Activated gamma-delta T cell treated with Interleukin-2 at 50 U/mL for 16 hours (primary cell): ENCODE results near the gene RIC1.
"Not testable (repeated sequence)": the region's sequence is repeated elsewhere in the genome, so short reads cannot be mapped to it uniquely, and the experiment has no call there.

Experiments used
- DNase-seq: peaks from one replicate; pipeline ENCODE4 v3.0.0-alpha.2; 2020

RIC1 gene

GRCh38 chr9:5735072-5735471, 106.2 kb downstream of the RIC1 start:
- DNase-seq, result no peak

- DNase-seq, result no peak
Observed at GRCh38 chr9:5736563-5737346, 107.8 kb downstream of the RIC1 start.

- DNase-seq, result no peak
Observed at GRCh38 chr9:5743109-5743508, 114.2 kb downstream of the RIC1 start.

- DNase-seq, result no peak
Observed at GRCh38 chr9:5748438-5748837, 119.5 kb downstream of the RIC1 start.

DNA sequence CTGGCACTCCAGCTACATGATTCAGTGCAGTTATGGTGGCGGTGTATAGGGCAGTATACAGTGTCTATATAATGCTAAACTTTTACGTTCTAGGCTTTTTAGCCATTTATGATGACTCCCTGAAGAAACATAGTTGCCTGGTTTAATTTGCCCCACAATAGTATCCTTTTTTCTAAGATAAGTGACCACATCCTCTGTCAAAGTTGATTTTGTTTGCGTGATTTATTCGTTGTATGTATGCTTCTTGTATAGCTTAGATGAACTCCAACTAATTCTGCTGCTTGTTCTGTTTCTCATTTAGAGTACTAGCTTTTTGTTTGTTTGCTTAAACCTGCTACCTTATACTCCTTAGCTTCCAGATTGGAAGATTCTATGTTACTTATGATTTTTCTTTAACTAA, 120.4 kb downstream of the RIC1 start:
- no peak for DNase-seq

GRCh38 chr9:5750569-5750968, 121.7 kb downstream of the RIC1 start:
- no peak for DNase-seq

- no peak for DNase-seq
Observed at GRCh38 chr9:5756633-5757032, 127.7 kb downstream of the RIC1 start.

DNA sequence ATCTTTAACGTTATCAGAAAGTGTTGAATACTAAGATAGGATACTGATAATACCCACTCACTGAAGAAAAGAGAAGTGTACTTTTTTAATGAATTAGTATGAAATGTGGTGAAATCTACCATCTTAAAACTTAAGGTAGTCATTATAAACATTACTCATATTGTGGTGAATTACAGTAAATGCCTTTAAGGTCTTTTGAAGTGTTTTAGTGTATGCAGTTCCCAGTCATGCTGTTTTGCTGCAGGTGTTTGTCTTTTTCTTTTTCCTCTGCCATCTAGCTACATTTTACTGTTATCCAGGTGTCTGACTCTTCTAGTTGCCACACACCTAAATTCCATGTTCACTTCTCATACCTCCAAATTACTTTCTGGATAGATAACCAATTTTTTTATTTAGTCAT, 131.4 kb downstream of the RIC1 start:
- DNase-seq, result no peak

GRCh38 chr9:5762421-5762820, 133.5 kb downstream of the RIC1 start:
- DNase-seq, result no peak

- DNase-seq, result no peak
Observed at GRCh38 chr9:5764130-5764868, 135.4 kb downstream of the RIC1 start.

DNA sequence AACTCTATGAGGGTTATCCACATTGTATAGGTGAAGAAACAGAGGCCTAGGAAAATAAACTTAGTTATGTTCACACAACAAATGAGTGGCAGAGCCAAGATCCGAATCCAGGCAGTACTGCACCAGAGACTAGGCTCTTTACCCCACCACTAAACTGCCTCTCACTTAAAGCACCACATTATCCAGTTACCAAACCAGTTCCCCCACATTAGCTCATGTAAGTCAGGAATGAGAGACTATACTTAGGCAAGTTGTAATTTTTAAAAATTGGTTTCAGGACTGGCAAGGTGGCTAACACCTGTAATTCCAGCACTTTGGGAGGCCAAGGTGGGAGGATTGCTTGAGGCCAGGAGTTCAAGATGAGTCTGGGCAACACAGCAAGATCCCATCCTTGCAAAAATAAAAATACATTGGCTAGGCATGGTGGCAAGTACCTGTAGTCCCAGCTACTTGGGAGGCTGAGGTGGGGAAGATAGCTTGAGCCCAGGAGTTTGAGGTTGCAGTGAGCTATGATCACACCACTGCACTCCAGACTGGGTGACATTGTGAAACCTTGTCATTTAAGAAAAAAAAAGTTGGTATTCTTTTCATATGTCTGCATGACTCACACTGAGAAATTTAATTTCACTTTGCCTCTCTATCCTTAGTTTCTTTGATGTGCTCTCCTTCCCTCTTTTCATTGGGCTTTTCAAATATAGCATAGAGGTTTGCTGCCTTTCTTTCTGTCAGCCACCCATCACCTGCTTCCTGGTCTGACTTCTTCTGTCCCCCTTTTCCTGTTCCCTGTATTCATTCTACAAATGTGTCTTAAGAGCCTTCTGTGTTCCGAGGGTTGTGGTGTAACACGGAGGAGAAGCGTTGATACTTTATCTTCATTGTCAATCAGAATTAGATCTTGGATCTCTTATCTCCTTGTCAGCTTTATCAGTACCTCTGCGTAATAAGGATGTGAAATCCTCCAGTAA, 139.3 kb downstream of the RIC1 start:
- DNase-seq, result no peak

DNA sequence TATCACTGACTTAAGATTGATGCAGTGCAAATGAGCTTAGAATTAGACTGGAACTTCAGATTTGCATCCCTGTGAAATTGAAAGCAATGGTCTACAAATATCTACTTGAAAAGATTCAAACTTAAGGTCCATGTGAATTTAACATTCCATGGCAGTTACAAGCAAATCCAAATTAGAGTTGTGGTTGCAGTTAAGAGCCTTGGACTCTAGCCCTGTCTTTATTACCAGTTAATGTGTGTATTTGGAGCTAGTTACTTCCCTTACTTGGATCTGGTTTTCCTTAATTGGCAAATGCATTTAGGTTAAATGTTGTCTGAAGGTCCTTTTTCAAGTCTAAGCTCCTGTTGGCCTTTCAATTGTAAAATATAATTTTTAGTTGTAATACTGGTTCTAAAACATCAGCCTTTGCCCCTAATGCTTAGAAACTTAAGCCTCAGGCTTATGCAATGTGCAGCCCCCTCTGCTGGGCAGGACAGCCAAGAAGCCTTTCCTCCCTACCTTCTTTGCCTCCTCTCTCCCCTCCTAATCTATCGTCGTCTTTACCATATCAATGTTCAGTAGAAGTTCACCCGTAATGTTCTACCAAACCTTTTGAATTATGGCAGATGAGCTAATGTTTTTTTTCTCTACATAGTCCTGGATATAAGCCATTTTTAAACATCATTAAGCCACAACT, 144.6 kb downstream of the RIC1 start:
- DNase-seq, result no peak

DNA sequence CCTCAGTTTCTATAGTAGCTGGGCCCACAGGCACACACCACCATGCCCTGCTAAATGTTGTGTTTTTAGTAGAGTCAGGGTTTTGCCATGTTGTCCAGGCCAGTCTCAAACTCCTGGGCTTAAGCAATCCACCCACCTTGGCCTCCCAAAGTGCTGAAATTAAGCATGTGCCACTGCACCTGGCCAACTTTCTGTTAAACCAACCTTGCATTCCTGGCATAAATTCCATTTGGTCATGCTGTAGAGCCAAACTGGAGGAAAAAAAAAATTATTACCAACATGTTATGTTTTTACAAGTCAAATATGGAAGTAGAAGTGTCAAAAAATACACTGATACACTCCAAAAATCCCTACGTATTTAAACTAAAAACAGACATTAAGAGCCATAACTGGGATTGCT, 149.9 kb downstream of the RIC1 start:
- DNase-seq, result no peak

- not testable (repeated sequence) for DNase-seq
Observed at GRCh38 chr9:5779705-5780218, 150.9 kb downstream of the RIC1 start.

DNA sequence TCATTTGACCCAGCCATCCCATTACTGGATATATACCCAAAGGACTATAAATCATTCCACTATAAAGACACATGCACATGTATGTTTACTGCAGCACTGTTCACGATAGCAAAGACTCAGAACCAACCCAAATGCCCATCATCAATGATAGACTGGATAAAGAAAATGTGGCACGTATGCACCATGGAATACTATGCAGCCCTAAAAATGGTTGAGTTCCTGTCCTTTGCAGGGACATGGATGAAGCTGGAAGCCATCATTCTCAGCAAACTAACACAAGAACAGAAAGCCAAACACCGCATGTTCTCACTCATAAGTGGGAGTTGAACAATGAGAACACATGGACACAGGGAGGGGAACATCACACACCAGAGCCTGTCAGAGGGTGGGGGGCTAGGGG, 154.5 kb downstream of the RIC1 start:
- not testable (repeated sequence) for DNase-seq

GRCh38 chr9:5783982-5784381, 155.1 kb downstream of the RIC1 start:
- DNase-seq, result no peak

DNA sequence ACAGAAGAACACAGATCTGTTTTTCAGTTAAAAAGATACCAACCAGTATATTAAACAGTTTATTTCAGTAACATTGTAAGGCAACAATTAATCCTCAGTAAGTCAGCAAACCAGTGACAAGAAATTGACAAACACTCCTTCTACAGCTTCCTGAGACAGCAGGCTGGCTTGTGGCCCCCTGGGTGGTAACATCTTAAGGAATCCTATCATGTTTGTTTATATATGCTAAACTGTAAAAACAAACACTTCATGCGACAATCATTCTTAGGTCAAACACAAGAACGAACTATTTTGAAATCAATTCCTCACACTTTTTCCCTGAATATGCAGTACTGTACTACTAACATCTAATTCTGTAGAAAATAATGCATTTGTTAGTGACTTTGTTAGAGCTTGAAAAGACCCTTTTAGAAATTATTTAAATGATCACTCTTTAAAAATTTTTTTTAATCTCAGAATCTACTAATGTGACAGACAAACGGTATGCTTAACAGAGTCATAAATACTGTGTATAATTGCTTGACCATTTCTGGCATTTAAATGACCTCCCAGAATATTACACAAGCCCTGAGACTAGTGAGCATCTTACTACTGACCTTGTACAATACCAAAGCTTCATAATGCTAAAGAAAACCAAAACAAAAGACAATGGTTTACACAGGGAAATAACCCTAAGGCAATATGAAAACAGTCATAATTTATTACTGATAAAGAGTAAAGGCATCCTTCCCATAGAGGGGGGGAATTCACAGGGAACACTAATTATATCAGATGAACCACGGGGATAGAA, 155.8 kb downstream of the RIC1 start:
- no peak for DNase-seq

DNA sequence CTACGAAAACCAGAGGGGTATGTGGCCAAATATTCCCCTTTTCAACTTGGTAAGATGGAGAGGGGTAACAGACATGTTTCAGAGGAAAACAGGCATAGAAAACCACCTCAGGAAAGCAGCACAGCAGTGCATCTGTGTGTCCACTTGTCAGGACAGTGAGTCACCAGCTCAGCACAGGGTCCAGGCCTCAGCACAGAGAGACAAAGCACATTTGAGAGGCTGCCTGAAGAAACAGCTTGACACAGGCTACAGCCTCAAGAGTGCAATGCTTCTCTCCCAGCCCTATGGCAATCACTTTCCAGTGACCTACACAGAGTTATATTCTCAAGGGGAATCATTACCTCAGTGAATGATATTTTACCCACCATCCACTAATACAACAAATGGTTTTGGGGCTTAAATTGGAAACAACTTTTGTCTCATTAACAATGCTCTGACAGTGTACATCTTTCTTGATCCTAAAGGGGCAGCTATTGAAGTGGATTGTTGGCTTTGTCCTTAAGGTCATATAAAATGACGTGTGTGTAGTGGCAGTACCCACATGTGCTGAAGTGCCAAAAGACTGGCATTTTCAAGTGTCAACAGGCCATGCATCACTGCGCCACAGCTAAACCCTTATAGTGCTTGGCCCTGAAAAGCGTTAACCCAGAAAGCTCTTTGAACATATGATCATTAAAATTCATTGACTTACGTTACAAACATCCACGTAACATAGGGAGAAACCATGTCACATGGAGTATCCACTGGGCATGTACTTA, 157.6 kb downstream of the RIC1 start:
- no peak for DNase-seq

DNA sequence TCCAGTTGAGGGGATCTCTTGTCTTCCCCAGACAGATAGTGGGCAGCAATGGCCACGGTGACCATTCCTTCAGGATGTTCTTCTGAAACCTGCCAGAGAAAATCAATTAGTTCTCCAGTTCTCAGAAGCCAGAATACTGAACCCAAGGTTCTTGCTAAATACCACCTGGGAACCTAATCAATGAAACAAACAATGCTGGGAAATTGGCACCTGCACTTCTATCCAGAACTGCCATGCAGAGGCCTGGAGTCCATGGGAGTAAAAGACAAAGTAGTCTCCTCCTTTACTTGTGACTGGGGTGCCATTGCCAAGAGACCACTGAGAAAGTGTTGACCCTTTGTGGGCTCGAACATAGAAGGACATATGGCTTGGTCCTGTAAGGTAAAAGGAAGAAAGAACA, 158.3 kb downstream of the RIC1 start:
- DNase-seq, result no peak

DNA sequence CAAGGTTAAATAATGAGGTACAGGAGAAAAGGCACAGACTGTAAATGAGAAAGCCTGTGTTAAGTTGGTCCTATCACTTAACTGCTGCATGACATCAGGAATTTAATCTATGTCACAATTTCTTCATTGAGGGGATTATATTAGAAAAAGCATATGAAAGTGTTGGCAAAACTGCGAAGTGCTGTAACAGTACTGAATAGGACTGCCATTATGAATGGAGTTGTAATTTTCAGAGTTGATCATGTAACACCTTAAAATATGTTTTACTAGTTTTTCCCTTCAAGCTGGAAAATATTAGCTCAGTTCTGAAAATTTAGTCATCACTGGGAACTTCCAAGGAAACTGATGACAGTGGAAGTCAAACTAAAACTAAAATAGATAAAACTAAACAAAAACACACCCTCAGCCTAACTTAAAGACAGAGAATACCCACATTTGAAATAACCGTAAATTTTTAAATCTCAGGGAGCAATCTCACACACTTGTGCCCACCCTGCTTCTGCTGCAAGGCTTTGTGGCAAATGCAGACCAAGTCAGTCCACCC, 158.9 kb downstream of the RIC1 start:
- no peak for DNase-seq

- DNase-seq, result no peak
Observed at GRCh38 chr9:5789489-5789888, 160.6 kb downstream of the RIC1 start.
